Prostate gland (tissue), 2 donors: ENCODE data around the gene PABPN1. TPM values are rescaled to one million over a fixed set of nuclear protein-coding genes. Genes with fewer than 3 reads are reported as not detected.
A peak's percentile ranks its signal among the peaks of the same experiment; 100 is the strongest.

Source experiments
- DNase-seq: peaks from one replicate; pipeline ENCODE4 v3.0.0-alpha.2; 2019; ENCODE audit warnings: low spot score
- H3K27ac ChIP-seq, 2 donors: fragments of 200-600 bp; sonication (generic); 2 replicates each; pipeline ENCODE4 v1.5.1; 2017 to 2019
- H3K27me3 ChIP-seq: fragments of 200-600 bp; sonication (generic); replicated peaks from 2 replicates; pipeline ENCODE4 v1.5.1; 2019; ENCODE audit not compliant: insufficient read depth
- H3K36me3 ChIP-seq, 2 donors: fragments of 200-600 bp; sonication (generic); 1 replicate in 1 of 2; 2 replicates in 1 of 2; pipeline versions ENCODE4 v1.5.1 to v1.8.1; 2017 to 2019
- H3K4me1 ChIP-seq: fragments of 200-600 bp; sonication (generic); replicated peaks from 2 replicates; pipeline ENCODE4 v1.5.1; 2019
- H3K4me3 ChIP-seq, 2 donors: fragments of 200-600 bp; sonication (generic); 2 replicates each; pipeline ENCODE4 v1.5.1; 2017 to 2019
- H3K9me3 ChIP-seq: fragments of 200-600 bp; sonication (generic); 2 replicates; pipeline ENCODE4 v1.5.1; 2017
- POLR2A ChIP-seq: fragments of 450-650 bp; IDR thresholded peaks from one replicate; pipeline ENCODE4 v1.6.1; 2016; ENCODE audit warnings: antibody characterized with exemption, mild to moderate bottlenecking
- POLR2AphosphoS5 ChIP-seq: sonication (generic); formaldehyde crosslinking; IDR thresholded peaks from one replicate; pipeline ENCODE4 v1.6.1; 2017; ENCODE audit warnings: antibody characterized with exemption
- WGBS: methylation state at CpG from one replicate; pipeline ENCODE4 v1.1.5; 2018; 5-methylcytosine and 5-hydroxymethylcytosine counted together
- intact Hi-C: fragments of 100-400 bp; cut with DNase I; formaldehyde crosslinking; loops from one replicate; pipeline ENCODE4 v1.14.2; 2022
- total RNA-seq, 2 donors: library from RNA; depleted of rRNA; stranded (reverse); fragments of >200 nt; gene quantifications; one replicate each; pipeline ENCODE4 v1.1.0, GENCODE V29; 2016
- TF ChIP-seq, protein P1 (sequence below), 4 experiments: fragments of 200-600 bp in 2 of 4; fragments of 450-650 bp in 2 of 4; sonication (generic) in 2 of 4; IDR thresholded peaks; 1 replicate in 3 of 4; 2 replicates in 1 of 4; pipeline ENCODE4 v1.5.1; 2016 to 2019; ENCODE audit warnings: antibody characterized with exemption in 4 of 4, mild to moderate bottlenecking in 2 of 4, moderate library complexity in 2 of 4

PABPN1 gene
- total RNA-seq, 2 donors from 2014 or later, result 62.7 to 113 TPM

DNA sequence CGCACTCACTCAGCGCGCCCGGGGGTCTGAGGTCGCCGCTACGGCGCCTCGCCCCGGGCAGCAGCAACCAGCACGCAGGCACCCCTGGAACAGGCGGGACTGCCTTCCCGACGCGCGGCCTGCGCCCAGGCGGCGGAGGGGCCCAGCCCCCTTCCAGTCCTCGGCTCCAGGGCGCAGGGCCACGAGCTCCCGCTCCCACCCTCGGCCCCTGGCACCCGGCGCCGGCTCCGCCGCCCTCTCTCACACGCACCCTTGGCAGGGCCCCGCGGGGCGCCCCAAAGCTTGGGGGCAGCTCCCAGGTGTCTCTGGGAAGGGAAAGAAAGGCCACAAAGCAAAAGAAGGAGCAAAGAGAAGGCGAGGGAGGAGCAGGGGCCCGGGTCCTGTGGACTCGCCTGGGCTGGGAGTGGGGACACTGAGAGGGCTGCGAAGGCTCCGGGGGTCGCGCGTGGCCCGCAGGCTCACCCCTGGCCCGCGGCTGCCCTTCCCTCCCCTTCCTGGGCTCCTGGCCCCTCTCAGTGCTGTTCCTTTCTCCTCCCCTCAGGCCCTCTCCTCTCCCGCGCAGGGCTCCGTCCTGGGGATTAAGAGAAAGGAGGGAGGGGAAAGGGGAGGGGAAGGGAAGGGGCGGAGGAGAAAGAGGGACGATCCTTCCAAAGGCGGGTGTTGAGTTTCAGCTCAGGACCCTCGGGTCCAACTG is 44.6 kb downstream of the PABPN1 start:
- TF ChIP-seq POLR2AphosphoS5 (peak; percentile 83), POLR2A (peak; percentile 82)
- TF ChIP-seq, protein P1, sequence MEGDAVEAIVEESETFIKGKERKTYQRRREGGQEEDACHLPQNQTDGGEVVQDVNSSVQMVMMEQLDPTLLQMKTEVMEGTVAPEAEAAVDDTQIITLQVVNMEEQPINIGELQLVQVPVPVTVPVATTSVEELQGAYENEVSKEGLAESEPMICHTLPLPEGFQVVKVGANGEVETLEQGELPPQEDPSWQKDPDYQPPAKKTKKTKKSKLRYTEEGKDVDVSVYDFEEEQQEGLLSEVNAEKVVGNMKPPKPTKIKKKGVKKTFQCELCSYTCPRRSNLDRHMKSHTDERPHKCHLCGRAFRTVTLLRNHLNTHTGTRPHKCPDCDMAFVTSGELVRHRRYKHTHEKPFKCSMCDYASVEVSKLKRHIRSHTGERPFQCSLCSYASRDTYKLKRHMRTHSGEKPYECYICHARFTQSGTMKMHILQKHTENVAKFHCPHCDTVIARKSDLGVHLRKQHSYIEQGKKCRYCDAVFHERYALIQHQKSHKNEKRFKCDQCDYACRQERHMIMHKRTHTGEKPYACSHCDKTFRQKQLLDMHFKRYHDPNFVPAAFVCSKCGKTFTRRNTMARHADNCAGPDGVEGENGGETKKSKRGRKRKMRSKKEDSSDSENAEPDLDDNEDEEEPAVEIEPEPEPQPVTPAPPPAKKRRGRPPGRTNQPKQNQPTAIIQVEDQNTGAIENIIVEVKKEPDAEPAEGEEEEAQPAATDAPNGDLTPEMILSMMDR (IDR thresholded peaks at IDR 0.05), result no peak
- H3K4me3 ChIP-seq, result peak overlapping the region; percentile 48 to 55
- peak; percentile 79 for DNase-seq
- peaks cover 6% of the 10 kb centered on the region for H3K4me1 ChIP-seq
- H3K36me3 ChIP-seq, result no peaks in the 10 kb centered on the region
- 2% methylated on average over 27 of the region's 51 CpGs for WGBS
- no peaks in the 10 kb centered on the region for H3K9me3 ChIP-seq
- H3K27ac ChIP-seq, result peak overlapping the region; percentile 97 to 98
- intact Hi-C loops, result no loop called here
- H3K27me3 ChIP-seq, result no peaks in the 10 kb centered on the region

DNA sequence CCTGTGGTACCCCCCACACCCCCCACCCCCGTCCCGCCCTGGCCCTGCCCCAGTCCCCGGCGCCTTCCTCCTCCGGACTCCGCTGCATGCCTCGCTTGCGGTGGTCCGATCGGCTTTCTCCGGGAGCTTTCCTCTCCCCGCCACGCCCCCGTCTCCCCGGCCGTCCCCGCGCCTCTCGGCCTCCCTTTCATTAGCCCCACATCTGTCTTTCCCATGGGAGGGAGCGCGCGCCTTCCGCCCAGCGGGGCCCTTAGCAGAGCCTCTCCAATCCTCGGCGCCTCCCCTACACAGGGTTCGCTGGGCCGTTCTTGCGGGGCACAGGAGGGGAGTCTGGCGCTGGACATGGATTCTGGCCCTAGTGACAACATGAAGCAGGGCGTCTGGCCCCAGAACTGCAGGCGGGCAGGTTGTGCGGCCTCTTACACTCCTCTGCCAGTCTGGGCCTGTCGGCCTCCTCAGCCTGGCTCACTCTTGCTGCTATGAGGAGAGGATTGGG is 45.2 kb downstream of the PABPN1 start:
- Histone ChIP-seq H3K4me1 (peaks cover 6% of the 10 kb centered on the region), H3K27me3 (no peaks in the 10 kb centered on the region), H3K9me3 (no peaks in the 10 kb centered on the region), H3K27ac (peak overlapping the region; percentile 97 to 98), H3K36me3 (no peaks in the 10 kb centered on the region), H3K4me3 (peak overlapping the region; percentile 48 to 55)
- intact Hi-C loops, result no loop called here
- 4% methylated on average over 34 of the region's 34 CpGs for WGBS
- DNase-seq, result peak; percentile 77
- TF ChIP-seq POLR2AphosphoS5 (peak; percentile 47), POLR2A (peak; percentile 61)
- TF ChIP-seq, protein P1 (IDR thresholded peaks at IDR 0.05), result no peak

DNA sequence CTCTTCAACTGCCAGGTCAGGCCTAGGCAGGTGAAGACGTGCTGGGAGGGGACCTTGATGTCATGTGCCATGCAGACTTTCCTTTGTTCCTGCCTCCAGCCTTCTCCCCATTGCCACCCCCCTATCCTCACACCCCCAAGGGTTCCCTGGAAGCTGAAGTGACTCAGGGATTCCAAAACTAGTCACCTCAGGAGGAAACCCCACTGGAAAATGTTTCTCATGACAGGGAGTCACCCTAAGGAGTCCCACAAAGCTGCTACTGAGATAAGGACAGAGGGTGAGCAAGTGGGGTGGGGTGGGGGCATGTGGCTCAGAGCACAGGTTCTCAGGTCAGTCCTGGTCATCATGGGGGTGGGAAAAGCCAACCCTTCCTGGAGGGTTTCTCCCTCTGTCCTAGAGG is 49.0 kb downstream of the PABPN1 start:
- no peaks in the 10 kb centered on the region for H3K36me3 ChIP-seq
- TF ChIP-seq POLR2AphosphoS5 (no peak), POLR2A (no peak)
- TF ChIP-seq, protein P1 (IDR thresholded peaks at IDR 0.05), result no peak
- no peaks in the 10 kb centered on the region for H3K4me1 ChIP-seq
- H3K4me3 ChIP-seq, result no peak overlapping the region
- 29% methylated on average over 1 of the region's 1 CpG for WGBS
- no peaks in the 10 kb centered on the region for H3K9me3 ChIP-seq
- H3K27me3 ChIP-seq, result no peaks in the 10 kb centered on the region
- intact Hi-C loops, result no loop called here
- DNase-seq, result no peak
- no peak overlapping the region for H3K27ac ChIP-seq

DNA sequence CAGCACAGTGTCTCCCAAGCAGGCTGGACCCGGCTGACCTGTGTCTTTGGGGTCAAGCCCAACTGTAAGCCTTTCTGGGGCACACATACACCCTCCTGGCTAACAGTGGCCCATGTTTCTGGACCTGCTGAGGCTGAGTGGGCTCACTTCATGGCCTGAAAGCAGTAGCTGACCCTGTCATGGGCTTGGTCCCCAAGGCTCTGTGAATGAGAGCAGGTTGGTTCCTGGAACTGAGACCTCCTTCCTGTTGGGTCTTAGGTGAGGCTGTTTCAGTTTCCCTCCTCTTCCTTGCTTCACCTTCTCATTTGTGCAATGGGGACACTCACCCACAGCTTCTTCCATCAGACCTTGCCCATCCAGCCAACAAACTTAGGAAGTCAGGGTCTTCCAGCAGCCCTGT is 50.6 kb downstream of the PABPN1 start:
- intact Hi-C loops, result no loop called here
- H3K9me3 ChIP-seq, result no peaks in the 10 kb centered on the region
- no peak for DNase-seq

More for the DNA sequence above, 50.6 kb downstream of the PABPN1 start:
- Histone ChIP-seq H3K4me1 (no peaks in the 10 kb centered on the region), H3K4me3 (no peak overlapping the region), H3K27ac (no peak overlapping the region), H3K36me3 (no peaks in the 10 kb centered on the region), H3K27me3 (no peaks in the 10 kb centered on the region)
- WGBS, result 89% methylated on average over 1 of the region's 1 CpG
- no peak for TF ChIP-seq POLR2AphosphoS5
- TF ChIP-seq, protein P1 (IDR thresholded peaks at IDR 0.05), result no peak
- no peak for TF ChIP-seq POLR2A
